Parathyroid adenoma (tissue), 2 donors: Measurements from ENCODE around the gene TMEM129.

Source experiments
- H2AFZ ChIP-seq: fragments of 300-600 bp; sonication (generic); one replicate; pipeline ENCODE4 v1.7.0; 2017; ENCODE audit warnings: antibody characterized with exemption, mild to moderate bottlenecking
- H3K27ac ChIP-seq: fragments of 300-600 bp; sonication (generic); one replicate; pipeline ENCODE4 v1.7.0; 2017
- H3K27me3 ChIP-seq: fragments of 300-600 bp; sonication (generic); one replicate; pipeline ENCODE4 v1.7.0; 2017; ENCODE audit warnings: low read length; ENCODE audit not compliant: control insufficient read depth, insufficient read depth
- H3K36me3 ChIP-seq: fragments of 300-600 bp; sonication (generic); one replicate; pipeline ENCODE4 v1.7.0; 2017; ENCODE audit warnings: low read length; ENCODE audit not compliant: control insufficient read depth, insufficient read depth
- H3K4me1 ChIP-seq: fragments of 300-600 bp; sonication (generic); one replicate; pipeline ENCODE4 v1.7.0; 2017; ENCODE audit warnings: control low read depth
- H3K4me2 ChIP-seq: fragments of 300-600 bp; sonication (generic); one replicate; pipeline ENCODE4 v1.7.0; 2017; ENCODE audit warnings: low read length
- H3K4me3 ChIP-seq: fragments of 300-600 bp; sonication (generic); one replicate; pipeline ENCODE4 v1.7.0; 2017; ENCODE audit warnings: low read depth, low read length
- H3K79me2 ChIP-seq: fragments of 300-600 bp; sonication (generic); one replicate; pipeline ENCODE4 v1.7.0; 2017; ENCODE audit warnings: control low read depth
- H3K9ac ChIP-seq: fragments of 300-600 bp; sonication (generic); one replicate; pipeline ENCODE4 v1.7.0; 2017; ENCODE audit warnings: mild to moderate bottlenecking
- H3K9me3 ChIP-seq: fragments of 300-600 bp; sonication (generic); one replicate; pipeline ENCODE4 v1.7.0; 2017; ENCODE audit warnings: low read length; ENCODE audit not compliant: control insufficient read depth
- CTCF ChIP-seq: fragments of 300-600 bp; sonication (generic); IDR thresholded peaks from one replicate; pipeline ENCODE4 v1.7.0; 2017; ENCODE audit warnings: antibody characterized with exemption, mild to moderate bottlenecking
- donor health status: primary hyperparathyroidism.

TMEM129 gene

GRCh38 chr4:1752284-1753041, 31.3 kb upstream of the TMEM129 start:
- H3K27me3 ChIP-seq = no peaks in the 10 kb centered on the region
- no peak overlapping the region for H2AFZ ChIP-seq
- H3K79me2 ChIP-seq = no peaks in the 10 kb centered on the region
- H3K4me2 ChIP-seq = no peak overlapping the region
- H3K9me3 ChIP-seq = no peaks in the 10 kb centered on the region
- TF ChIP-seq CTCF = no peak
- no peak overlapping the region for H3K27ac ChIP-seq
- no peaks in the 10 kb centered on the region for H3K4me1 ChIP-seq
- H3K4me3 ChIP-seq = no peak overlapping the region
- H3K36me3 ChIP-seq = no peaks in the 10 kb centered on the region
- no peak overlapping the region for H3K9ac ChIP-seq

- Histone ChIP-seq H3K9ac (no peak overlapping the region), H3K36me3 (no peaks in the 10 kb centered on the region), H3K27me3 (no peaks in the 10 kb centered on the region), H3K4me2 (no peak overlapping the region), H3K4me1 (no peaks in the 10 kb centered on the region), H3K9me3 (no peaks in the 10 kb centered on the region), H3K79me2 (no peaks in the 10 kb centered on the region), H3K27ac (no peak overlapping the region), H3K4me3 (no peak overlapping the region), H2AFZ (no peak overlapping the region)
- no peak for TF ChIP-seq CTCF
Measured at GRCh38 chr4:1751919-1752283, 30.8 kb upstream of the TMEM129 start.

- H3K27me3 ChIP-seq = no peaks in the 10 kb centered on the region
- TF ChIP-seq CTCF = no peak
- H3K4me1 ChIP-seq = no peaks in the 10 kb centered on the region
- no peak overlapping the region for H3K4me3 ChIP-seq
- no peaks in the 10 kb centered on the region for H3K79me2 ChIP-seq
- H3K9ac ChIP-seq = no peak overlapping the region
- no peak overlapping the region for H3K4me2 ChIP-seq
- H2AFZ ChIP-seq = no peak overlapping the region
- no peak overlapping the region for H3K27ac ChIP-seq
- no peaks in the 10 kb centered on the region for H3K36me3 ChIP-seq
- H3K9me3 ChIP-seq = no peaks in the 10 kb centered on the region
Measured at GRCh38 chr4:1751155-1751918, 30.2 kb upstream of the TMEM129 start.

GRCh38 chr4:1750381-1751154, 29.4 kb upstream of the TMEM129 start:
- H3K4me1 ChIP-seq = no peaks in the 10 kb centered on the region
- H3K27ac ChIP-seq = no peak overlapping the region
- no peak overlapping the region for H3K4me3 ChIP-seq
- H3K4me2 ChIP-seq = no peak overlapping the region
- no peaks in the 10 kb centered on the region for H3K79me2 ChIP-seq
- no peaks in the 10 kb centered on the region for H3K27me3 ChIP-seq
- no peak for TF ChIP-seq CTCF
- H3K9ac ChIP-seq = no peak overlapping the region
- H3K36me3 ChIP-seq = no peaks in the 10 kb centered on the region
- no peak overlapping the region for H2AFZ ChIP-seq
- no peaks in the 10 kb centered on the region for H3K9me3 ChIP-seq
